HL-60 (cell line): ENCODE data around the gene FGF3.

Experiments
- POLR2AphosphoS5 ChIP-seq: IDR thresholded peaks from 2 replicates; pipeline ENCODE4 v1.6.1; 2012; ENCODE audit warnings: low read depth
- TF ChIP-seq, protein P1 (sequence below): IDR thresholded peaks from one replicate; pipeline ENCODE4 v1.5.1; 2011; ENCODE audit warnings: low read length, control low read depth, inconsistent platforms; ENCODE audit not compliant: insufficient read depth

DNA sequence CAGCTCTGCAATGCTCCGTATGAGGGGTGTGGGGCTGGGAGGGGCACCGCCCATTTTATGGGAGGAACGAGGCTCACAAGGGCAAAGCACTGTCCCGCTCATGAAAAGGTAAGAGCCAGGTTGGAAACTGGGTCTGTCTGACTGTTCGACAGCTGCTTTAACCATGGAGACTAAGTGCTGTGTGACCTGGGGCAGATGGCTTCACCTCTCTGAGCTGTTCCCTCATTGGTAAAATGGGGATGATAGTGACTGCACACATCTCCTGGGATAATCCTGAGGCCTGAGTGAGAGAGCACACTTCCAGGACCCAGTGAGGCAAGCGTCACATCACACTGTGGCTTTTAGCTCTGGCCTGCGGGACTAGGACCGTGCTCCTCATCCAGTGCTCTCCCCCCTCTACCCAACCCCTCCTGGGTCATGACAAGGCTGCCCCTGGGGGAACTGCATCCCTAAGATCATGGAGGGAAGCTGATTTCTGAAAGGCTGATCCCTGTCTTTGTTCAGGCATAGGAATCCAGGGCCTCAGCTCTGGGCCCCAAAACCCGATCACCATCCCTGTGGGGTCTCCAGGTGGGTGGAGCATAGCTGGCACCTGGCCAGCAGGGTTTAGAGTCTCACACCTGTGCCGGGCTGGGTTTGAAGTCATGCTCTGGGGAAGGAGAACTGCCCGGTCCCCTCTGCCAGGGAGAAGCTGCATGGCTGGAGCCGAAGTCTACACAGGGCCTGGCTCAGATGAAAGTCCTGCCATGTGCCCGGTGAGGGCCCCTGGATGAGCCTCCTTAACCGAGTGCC lies 21.3 kb downstream of the FGF3 start:
- TF ChIP-seq, protein P1, sequence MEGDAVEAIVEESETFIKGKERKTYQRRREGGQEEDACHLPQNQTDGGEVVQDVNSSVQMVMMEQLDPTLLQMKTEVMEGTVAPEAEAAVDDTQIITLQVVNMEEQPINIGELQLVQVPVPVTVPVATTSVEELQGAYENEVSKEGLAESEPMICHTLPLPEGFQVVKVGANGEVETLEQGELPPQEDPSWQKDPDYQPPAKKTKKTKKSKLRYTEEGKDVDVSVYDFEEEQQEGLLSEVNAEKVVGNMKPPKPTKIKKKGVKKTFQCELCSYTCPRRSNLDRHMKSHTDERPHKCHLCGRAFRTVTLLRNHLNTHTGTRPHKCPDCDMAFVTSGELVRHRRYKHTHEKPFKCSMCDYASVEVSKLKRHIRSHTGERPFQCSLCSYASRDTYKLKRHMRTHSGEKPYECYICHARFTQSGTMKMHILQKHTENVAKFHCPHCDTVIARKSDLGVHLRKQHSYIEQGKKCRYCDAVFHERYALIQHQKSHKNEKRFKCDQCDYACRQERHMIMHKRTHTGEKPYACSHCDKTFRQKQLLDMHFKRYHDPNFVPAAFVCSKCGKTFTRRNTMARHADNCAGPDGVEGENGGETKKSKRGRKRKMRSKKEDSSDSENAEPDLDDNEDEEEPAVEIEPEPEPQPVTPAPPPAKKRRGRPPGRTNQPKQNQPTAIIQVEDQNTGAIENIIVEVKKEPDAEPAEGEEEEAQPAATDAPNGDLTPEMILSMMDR: no peak
- no peak for TF ChIP-seq POLR2AphosphoS5
